HG02588 (cell line): ENCODE data around the gene HELB.

Experiments used
- ATAC-seq: cut with Tn5 transposase; IDR thresholded peaks from one replicate; pipeline ENCODE4 v1.9.1; 2021; ENCODE audit warnings: mild to moderate bottlenecking, moderate library complexity; ENCODE audit not compliant: unreplicated experiment

The HELB gene

GRCh38 chr12:66359300-66359699, 57.0 kb downstream of the HELB start:
- no peak for ATAC-seq

GRCh38 chr12:66361703-66362102, 59.4 kb downstream of the HELB start:
- ATAC-seq, result no peak

GRCh38 chr12:66365718-66366490, 63.6 kb downstream of the HELB start:
- no peak for ATAC-seq

GRCh38 chr12:66367015-66367667, 64.8 kb downstream of the HELB start:
- ATAC-seq, result no peak

GRCh38 chr12:66371982-66372381, 69.7 kb downstream of the HELB start:
- ATAC-seq, result no peak

- no peak for ATAC-seq
Observed at GRCh38 chr12:66375560-66375959, 73.3 kb downstream of the HELB start.

GRCh38 chr12:66379616-66380015, 77.3 kb downstream of the HELB start:
- ATAC-seq, result no peak

- no peak for ATAC-seq
Observed at GRCh38 chr12:66380769-66381535, 78.7 kb downstream of the HELB start.

GRCh38 chr12:66387117-66387516, 84.8 kb downstream of the HELB start:
- ATAC-seq, result no peak
